ENCODE data around the gene TSKU.
A peak's percentile ranks its signal among the peaks of the same experiment; 100 is the strongest.
"Not testable (repeated sequence)": the region's sequence is repeated elsewhere in the genome, so short reads cannot be mapped to it uniquely, and the experiment has no call there.

The TSKU gene

DNA sequence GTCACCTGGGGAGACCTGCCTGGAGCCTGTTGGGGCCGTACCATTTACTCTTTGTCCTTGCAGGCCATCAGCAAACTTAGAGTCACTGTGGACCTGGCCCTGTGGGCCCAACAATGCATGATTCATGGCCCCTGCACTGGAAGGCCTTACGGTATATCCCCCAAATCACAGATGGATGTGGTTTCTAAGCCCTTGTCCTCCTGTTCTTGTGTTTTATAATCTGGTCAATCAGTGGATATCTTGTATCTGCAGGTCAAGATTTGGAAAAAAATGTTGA is 6.2 kb downstream of the TSKU start:
- no peak for DNase-seq

DNA sequence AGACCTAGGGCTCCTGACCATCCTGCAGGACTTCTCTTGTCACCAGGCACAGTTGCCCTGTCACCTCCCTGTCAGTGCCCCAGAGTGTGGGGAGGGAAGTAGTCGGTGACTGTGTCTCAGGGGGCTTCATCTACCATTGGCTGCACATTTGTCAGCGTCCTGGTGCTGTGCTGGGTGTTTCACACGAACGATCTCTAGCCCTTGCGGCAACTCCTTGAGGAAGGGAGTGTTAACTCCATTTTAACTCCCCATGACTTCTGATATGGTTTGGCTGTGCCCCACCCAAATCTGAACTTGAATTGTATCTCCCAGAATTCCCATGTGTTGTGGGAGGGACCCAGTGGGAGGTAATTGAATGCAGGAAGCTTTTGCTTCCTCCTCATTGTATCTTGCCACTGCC is 7.1 kb downstream of the TSKU start:
- no peak for DNase-seq

DNA sequence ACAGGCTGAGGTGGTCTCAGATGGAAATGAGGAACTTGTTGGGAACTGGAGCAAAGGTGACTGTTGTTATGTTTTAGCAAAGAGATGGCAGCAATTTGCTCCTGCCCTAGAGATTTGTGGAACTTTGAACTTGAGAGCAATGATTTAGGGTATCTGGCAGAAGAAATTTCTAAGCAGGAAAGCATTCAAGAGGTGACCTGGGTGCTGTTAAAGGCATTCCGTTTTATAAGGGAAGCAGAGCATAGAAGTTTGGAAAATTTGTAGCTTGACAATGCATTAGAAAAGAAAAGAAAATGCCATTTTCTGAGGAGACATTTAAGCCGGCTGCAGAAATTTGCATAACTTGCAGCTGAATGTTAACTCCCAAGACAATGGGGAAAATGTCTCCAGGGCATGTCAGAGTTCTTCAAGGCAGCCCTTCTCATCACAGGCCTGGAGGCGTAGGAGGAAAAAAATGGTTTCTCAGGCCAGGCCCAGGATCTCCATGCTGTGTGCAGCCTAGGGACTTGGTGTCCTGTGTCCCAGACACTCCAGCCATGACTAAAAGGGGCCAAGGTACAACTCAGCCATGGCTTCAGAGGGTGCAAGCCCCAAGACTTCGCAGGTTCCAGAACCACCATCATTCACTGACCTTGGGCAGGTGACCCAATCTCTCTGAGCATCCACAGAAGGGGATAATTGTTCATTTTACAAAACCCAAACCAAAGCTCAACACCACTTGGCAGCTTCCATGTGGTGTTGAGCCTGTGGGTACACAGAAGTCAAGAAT is 8.0 kb downstream of the TSKU start:
- not testable (repeated sequence) for DNase-seq

DNA sequence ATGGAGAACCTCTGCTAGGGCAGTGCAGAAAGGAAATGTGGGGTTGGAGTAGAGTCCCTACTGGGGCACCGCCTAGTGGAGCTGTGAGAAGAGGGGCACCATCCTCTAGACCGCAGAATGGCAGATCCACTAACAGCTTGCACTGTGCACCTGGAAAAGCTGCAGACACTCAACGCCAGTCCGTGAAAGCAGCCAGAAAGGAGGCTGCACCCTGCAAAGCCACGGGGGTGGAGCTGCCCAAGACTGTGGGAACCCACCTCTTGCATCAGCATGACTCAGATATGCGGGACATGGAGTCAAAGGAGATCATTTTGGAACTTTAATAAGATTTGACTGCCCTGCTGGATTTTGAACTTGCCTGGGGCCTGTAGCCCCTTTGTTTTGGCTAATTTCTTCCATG is 8.7 kb downstream of the TSKU start:
- peak; percentile 56 for DNase-seq

DNA sequence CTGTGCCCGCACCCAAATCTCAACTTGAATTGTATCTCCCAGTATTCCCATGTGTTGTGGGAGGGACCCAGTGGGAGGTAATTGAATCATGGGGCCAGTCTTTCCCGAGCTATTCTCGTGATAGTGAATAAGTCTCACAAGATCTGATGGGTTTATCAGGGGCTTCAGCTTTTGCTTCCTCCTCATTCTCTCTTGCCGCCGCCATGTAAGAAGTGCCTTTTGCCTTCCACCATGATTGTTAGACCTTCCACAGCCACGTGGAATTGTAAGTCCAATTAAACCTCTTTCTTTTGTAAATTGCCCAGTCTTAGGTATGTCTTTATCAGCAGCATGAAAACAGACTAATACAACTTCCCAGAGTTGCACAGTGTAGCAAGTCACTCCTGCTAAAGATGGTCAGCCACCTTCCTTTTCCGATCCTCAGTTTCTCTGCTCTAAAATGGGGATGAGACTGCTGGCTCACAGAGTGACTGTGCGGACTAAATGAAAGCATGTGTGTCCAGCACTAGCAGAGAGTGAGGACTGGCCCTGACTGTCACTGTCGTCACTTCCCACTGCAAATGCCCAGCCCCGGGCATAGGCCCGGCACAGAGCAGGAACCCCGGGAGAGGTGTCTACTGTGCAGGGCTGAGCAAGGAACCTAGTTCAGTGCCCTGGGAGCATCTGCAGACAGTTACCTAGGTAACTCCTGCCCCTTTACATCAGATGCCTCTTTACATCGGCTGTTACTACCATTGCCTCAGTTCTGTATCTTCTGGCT is 9.5 kb downstream of the TSKU start:
- no peak for DNase-seq

DNA sequence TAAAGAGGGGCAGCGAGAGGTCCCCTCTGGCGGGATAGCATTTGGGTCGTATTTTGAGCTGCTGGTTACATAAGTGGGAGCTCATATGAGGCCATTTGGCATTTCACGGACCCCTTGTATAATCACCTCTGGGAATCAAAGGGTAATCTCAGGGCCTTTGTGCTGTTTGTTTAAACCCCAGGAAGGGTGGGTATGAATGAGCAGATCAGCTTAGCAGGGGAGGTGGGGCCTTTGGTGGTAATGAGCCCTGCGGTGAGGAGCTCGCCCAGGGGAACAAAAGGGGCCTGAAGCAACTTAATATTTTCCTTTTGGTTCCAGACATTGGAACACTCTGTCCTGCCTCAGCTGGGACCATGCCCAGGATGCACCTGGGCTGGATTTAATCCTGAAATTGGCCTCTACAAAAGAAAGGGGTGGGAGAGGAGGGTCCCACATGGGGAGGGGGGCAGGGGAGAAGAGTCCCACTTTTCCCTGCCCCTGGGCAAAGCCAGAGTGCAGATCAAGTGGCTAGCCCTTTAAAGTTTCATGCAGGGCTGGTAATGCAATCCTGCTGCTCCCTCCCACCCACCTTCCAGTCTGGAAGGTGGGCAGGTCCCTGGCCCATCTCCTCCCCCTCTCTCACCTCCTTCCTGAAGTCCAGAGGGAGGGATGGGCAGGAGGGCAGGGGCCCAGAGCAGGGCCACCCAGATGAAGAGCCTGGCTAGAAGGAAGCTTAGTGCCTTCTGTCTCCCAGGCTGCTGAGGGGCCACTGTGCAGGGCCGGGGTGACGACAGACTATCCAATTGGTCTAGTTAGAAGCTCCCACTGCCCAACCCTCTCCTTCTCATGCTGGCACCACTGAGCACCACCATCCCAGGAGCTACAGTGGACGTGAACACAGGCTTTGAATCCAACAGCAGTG is 10.5 kb downstream of the TSKU start:
- no peak for DNase-seq

DNA sequence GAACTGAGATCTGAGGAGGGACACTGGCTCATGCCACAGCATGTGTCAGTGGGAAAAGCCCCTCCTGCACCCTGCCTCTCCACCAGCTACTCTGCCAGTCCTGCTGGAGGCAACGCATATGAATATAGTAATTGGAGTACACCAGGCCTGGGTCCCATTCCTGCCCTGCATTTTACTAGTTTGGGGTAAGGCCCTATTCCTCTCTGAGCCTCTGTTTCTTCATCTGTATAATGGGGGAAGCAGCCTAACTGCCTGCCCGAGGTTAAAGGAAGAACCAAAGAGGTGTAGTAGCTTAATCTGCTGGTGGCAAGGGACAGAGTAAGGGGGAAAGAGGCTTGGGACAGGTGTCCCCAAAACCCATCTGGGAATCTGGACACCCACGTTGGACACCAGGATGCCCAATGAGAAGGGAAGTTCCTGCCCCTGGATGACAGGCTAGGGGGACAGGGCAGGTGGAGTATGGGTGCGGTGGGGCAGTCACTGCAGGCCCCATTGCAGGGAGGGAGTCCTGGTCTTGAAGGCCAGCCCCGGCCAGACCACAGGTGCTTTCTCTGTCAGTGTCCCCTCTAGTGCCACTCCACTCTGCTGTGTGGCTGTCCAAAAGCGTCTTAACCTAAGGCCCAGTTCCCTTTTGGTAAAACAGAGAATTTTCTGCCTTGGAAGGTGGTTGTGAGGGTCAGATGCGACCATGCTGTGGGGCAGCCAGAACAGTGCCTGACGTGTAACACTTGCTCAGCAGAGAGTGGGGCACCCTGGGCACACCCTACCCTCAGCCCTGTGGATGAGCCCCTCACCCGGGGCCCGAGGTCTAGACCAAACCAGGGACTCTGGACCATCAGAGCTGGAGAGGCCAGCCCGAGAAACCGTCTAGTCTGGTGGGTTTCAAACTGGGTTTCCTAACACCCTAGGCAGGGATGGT is 11.5 kb downstream of the TSKU start:
- DNase-seq, result no peak

DNA sequence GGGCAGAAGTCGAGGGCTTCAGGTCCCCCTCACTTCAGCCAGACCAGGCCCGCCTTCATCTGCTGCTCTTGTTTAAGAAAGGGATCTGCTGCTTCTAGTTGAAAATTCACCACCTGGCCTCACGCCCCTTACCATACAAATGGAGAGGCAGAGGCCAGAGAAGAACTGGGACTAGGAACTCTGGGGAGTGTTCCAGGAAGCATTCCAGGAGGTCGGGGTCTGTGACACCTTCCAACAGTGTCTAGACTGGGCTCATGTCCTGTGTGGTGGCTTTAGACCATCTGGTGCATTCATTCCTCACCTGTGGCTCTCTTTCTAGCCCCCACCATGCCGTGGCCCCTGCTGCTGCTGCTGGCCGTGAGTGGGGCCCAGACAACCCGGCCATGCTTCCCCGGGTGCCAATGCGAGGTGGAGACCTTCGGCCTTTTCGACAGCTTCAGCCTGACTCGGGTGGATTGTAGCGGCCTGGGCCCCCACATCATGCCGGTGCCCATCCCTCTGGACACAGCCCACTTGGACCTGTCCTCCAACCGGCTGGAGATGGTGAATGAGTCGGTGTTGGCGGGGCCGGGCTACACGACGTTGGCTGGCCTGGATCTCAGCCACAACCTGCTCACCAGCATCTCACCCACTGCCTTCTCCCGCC is 12.3 kb downstream of the TSKU start:
- DNase-seq, result no peak

DNA sequence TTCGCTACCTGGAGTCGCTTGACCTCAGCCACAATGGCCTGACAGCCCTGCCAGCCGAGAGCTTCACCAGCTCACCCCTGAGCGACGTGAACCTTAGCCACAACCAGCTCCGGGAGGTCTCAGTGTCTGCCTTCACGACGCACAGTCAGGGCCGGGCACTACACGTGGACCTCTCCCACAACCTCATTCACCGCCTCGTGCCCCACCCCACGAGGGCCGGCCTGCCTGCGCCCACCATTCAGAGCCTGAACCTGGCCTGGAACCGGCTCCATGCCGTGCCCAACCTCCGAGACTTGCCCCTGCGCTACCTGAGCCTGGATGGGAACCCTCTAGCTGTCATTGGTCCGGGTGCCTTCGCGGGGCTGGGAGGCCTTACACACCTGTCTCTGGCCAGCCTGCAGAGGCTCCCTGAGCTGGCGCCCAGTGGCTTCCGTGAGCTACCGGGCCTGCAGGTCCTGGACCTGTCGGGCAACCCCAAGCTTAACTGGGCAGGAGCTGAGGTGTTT is 12.8 kb downstream of the TSKU start:
- DNase-seq, result no peak

DNA sequence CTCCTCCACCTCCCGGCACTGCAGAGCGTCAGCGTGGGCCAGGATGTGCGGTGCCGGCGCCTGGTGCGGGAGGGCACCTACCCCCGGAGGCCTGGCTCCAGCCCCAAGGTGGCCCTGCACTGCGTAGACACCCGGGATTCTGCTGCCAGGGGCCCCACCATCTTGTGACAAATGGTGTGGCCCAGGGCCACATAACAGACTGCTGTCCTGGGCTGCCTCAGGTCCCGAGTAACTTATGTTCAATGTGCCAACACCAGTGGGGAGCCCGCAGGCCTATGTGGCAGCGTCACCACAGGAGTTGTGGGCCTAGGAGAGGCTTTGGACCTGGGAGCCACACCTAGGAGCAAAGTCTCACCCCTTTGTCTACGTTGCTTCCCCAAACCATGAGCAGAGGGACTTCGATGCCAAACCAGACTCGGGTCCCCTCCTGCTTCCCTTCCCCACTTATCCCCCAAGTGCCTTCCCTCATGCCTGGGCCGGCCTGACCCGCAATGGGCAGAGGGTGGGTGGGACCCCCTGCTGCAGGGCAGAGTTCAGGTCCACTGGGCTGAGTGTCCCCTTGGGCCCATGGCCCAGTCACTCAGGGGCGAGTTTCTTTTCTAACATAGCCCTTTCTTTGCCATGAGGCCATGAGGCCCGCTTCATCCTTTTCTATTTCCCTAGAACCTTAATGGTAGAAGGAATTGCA is 13.5 kb downstream of the TSKU start:
- no peak for DNase-seq

DNA sequence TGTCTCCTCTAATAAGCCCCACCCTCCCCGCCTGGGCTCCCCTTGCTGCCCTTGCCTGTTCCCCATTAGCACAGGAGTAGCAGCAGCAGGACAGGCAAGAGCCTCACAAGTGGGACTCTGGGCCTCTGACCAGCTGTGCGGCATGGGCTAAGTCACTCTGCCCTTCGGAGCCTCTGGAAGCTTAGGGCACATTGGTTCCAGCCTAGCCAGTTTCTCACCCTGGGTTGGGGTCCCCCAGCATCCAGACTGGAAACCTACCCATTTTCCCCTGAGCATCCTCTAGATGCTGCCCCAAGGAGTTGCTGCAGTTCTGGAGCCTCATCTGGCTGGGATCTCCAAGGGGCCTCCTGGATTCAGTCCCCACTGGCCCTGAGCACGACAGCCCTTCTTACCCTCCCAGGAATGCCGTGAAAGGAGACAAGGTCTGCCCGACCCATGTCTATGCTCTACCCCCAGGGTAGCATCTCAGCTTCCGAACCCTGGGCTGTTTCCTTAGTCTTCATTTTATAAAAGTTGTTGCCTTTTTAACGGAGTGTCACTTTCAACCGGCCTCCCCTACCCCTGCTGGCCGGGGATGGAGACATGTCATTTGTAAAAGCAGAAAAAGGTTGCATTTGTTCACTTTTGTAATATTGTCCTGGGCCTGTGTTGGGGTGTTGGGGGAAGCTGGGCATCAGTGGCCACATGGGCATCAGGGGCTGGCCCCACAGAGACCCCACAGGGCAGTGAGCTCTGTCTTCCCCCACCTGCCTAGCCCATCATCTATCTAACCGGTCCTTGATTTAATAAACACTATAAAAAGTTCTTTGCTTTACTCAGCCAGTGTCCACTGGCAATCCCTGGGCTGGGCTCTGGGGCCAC is 14.4 kb downstream of the TSKU start:
- DNase-seq, result no peak

DNA sequence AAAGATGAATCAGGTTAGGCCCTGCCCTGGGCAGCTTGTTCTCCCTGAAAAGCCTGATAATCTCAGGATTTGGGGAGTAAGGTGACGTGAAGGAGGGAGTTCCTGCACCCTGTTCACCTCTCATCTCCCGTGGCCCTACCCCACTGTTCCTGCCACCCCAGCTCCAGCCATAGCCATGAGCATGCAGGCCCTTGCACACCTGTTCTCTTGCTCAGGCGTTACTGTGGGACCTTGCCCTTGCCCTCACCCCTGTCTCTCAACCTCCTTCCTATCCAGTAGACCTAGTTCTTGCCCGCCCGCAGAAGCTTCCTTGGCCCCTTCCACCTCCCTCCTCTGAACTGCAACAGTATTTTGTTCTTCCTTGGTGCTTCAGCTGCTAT is 15.0 kb downstream of the TSKU start:
- DNase-seq, result no peak

DNA sequence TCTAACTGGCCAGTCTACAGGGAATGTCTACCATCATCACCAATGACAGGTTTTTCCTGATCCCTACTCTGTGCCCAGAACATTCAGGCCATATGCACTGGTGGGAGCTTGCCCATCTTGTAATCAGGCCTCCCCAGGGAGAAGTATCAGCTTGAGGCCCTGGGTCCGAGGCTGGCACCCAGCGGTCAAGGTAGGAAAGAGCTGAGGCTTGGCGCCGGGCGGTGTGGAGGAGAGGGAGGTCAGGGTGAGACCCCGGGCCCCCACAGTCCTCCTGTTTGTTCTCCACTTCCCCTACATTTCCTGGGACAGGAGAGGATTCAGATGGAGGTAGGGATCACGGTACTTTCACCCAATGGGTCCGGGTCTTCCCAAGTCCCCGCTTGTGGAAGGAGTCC is 15.5 kb downstream of the TSKU start:
- DNase-seq, result no peak

DNA sequence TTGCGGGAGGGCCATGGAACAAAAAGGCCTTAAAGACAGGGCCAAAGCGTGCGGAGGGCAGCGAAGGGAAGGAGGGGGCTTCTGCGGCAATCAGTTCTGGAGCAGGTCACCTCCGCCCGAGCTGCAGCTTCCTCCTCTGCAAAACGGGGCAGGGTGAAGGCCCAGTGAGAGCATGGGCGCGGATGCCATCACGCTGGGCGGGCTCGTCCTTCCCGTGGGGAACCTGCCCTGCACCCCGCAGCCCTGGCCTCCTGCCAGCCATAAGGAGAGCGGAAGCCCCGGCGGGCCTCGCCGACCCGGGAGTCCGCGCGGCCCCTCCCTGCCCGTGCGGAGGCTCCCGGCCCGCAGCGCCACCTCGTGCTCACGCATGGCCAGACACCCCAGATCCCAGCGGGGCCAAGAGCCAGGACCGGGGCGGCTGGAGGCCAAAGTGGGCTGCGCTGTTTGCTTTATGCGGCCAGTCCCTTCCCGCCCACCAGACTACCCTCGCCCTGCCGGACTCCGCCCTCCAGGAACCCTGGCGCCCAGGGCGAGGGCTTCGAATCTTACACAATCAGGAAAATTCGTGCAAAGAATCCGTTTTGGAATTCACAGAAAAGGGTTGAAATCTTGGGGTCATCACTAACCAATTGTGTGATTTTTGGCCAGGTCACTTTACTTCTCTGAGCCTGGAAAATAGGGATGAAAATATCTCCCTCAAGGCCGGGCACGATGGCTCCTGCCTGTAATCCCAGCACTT is 16.1 kb downstream of the TSKU start:
- DNase-seq, result peak; percentile 80

DNA sequence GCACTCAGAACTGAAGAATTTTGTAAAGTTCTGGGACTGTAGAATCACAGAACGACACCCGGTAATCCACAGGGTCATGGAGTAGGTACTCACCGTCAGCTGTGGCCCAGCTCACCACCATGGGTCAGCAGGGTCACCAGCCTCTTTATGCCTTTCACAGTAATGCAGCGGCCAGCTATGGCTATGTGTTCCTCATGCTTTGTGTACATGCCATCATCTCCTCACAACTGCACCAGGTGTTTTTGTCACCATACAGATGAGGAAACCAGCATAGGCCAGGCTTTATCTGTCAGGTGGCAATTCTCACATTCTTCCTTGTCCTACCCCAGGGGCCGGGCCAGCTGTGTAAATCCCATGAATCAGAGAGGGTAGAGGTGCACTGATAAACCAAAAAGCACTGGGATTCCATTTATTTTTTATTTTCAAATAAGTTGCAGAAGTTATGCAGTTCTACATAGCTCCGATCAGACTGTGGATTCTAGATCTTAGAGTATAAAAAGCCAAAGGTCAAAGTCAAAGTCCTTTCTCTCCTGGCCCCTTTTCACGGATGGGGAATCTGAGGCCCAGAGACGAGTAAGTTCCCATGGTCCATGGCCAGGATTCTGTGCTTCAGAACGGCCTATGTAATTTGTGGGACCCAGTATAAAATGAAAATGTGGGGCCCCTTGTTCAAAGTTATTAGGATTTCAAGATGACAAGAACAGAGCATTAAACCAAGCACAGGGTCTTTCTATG is 17.5 kb downstream of the TSKU start:
- DNase-seq, result no peak

DNA sequence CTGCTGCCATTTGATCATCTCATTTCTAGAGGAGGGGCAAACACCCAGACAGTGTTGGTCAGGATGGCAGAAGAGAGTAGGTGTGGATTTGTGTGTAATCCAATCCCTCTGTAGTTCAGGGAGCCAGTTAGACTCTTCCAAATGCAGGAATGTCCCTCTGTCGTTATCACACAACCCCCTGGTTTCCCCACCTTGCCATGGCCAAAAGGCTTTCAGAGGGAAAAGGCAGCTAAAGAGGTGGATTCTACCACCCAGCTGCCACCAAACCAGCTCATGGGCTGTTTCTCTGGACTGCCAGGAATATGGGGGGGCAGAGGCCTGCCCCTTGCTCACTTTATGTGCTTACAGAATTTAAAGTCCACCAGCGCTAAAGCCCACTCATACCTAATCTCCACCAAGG is 18.1 kb downstream of the TSKU start:
- no peak for DNase-seq

DNA sequence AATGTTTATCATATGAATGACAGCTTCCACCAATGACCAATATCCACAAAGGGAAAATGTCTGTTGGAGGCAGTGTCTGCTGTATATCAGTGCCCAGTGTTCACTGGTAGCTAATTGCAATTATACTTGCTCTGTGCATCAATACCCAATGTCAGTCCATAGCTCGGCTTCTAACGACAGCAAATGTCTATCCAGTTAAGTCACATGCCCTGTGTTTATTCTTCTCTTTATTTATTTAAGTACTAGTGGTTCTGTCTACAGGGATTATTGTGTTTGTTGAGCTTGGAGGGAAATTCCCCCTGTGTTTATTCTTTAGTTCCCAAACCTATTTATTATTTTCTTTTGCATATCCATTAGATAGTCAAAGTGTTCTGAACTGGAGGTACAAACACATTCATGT is 18.6 kb downstream of the TSKU start:
- no peak for DNase-seq

DNA sequence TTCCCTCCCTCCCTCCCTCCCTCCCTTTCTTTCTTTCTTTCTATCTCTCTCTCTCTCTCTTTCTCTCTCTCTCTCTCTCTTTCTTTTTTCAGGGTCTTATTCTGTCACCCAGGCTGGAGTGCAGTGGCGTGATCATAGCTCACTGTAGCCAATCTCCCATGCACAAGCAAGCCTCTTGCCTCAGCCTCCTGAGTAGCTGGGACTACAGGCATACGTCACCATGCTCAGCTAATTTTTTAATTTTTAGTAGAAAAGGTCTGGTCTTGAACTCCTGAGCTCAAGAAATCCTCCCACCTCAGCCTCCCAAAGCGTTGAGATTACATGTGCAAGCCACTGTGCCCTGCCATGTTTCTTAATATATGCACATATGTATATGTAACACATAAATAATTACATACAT is 19.0 kb downstream of the TSKU start:
- DNase-seq, result no peak

DNA sequence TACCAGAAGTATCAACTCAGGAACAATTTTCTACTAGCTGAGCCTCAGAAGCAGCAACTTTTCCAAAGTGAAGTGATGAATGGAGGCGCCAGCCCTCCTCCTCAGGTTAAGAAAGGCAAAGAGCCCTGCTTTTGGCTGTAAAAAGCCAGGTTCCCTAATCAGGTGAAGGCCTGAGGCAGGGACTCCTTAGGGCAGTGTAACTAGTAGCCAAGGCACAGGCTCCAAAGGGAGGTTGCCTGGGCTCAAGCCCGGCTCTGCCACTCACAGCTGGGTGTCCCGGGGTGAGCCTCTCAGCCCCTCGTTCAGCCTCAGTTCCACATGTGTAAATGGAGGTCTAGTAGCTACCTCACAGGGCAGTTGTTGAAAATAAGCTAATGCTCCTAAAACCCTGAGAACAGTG is 19.5 kb downstream of the TSKU start:
- DNase-seq, result no peak
